CD4-positive, alpha-beta T cell (primary cell): ENCODE results near the gene DENND1A. TPM values are rescaled to one million over a fixed set of nuclear protein-coding genes. Genes with fewer than 3 reads are reported as not detected.
A peak's percentile ranks its signal among the peaks of the same experiment; 100 is the strongest.

Experiments used
- ATAC-seq: fragments of 200-7000 bp; cut with Tn5 transposase; one replicate; pipeline ENCODE4 v1.10.0; 2022; ENCODE audit warnings: mild to moderate bottlenecking; ENCODE audit not compliant: poor library complexity
- CTCF ChIA-PET: fragments of 350-600 bp; sonication (Branson Sonifier 250); formaldehyde crosslinking; loops from one replicate; lab custom pipeline; 2021; ENCODE audit warnings: antibody characterized with exemption, inconsistent platforms; lab: Charles Lee
- POLR2A ChIA-PET: fragments of 350-600 bp; sonication (Branson Sonifier 250); formaldehyde crosslinking; loops from one replicate; lab custom pipeline; 2021; ENCODE audit warnings: antibody characterized with exemption, inconsistent platforms; lab: Charles Lee
- DNase-seq, 14 experiments: peaks; one replicate each; pipeline ENCODE4 v3.0.0-alpha.2; 2013 to 2020; ENCODE audit warnings: mixed read lengths in 2 of 14
- H3K27ac ChIP-seq, 2 donors: one replicate each; pipeline versions ENCODE4 v1.5.1 to v1.7.0; 2013; ENCODE audit warnings: low read length in 2 of 2, low read depth in 1 of 2, mild to moderate bottlenecking in 1 of 2
- H3K27me3 ChIP-seq, 2 experiments: 1 replicate in 1 of 2; 2 replicates in 1 of 2; pipeline versions ENCODE4 v1.6.1 to v1.7.0; 2013; ENCODE audit warnings: low read length in 2 of 2, control low read depth in 1 of 2, mild to moderate bottlenecking in 1 of 2, moderate library complexity in 1 of 2; ENCODE audit not compliant: insufficient read depth in 2 of 2, control insufficient read depth in 1 of 2
- H3K36me3 ChIP-seq: one replicate; pipeline ENCODE4 v1.6.1; 2013; ENCODE audit warnings: low read length, control low read depth; ENCODE audit not compliant: insufficient read depth
- H3K4me1 ChIP-seq: one replicate; pipeline ENCODE4 v1.6.1; 2013; ENCODE audit warnings: low read length, control low read depth; ENCODE audit not compliant: insufficient read depth
- H3K4me3 ChIP-seq: one replicate; pipeline ENCODE4 v1.5.1; 2013; ENCODE audit warnings: mild to moderate bottlenecking, low read length, moderate library complexity
- H3K9me3 ChIP-seq, 2 experiments: 1 replicate in 1 of 2; 2 replicates in 1 of 2; pipeline versions ENCODE4 v1.6.1 to v1.7.0; 2013; ENCODE audit warnings: low read length in 2 of 2, mild to moderate bottlenecking in 2 of 2, control low read depth in 1 of 2, moderate library complexity in 1 of 2; ENCODE audit not compliant: control insufficient read depth in 1 of 2, insufficient read depth in 1 of 2
- H3K27ac Mint-ChIP-seq: one replicate; pipeline ENCODE4 v1.8.0; 2020; ENCODE audit warnings: mixed read lengths
- H3K27me3 Mint-ChIP-seq: one replicate; pipeline ENCODE4 v1.8.0; 2021; ENCODE audit warnings: mixed read lengths
- H3K36me3 Mint-ChIP-seq: one replicate; pipeline ENCODE4 v1.8.0; 2021; ENCODE audit warnings: low read depth, mixed read lengths
- H3K4me1 Mint-ChIP-seq: one replicate; pipeline ENCODE4 v1.8.0; 2021; ENCODE audit warnings: low read depth, mixed read lengths
- H3K4me3 Mint-ChIP-seq: one replicate; pipeline ENCODE4 v1.8.0; 2020; ENCODE audit warnings: mild to moderate bottlenecking, mixed read lengths
- H3K9me3 Mint-ChIP-seq: one replicate; pipeline ENCODE4 v1.8.0; 2020; ENCODE audit warnings: mixed read lengths
- intact Hi-C, 2 experiments: fragments of 100-400 bp; cut with DNase I in 1 of 2; cut with micrococcal nuclease in 1 of 2; formaldehyde crosslinking; loops; one replicate each; pipeline versions ENCODE4 v1.15.1 to v1.9.0; 2023 to 2025; cut with DNase I, micrococcal nuclease
- total RNA-seq, 174 experiments: library from RNA in 2 of 174; stranded (reverse) in 2 of 174; gene quantifications; one replicate each; pipeline ENCODE4 v1.2.3 and lab custom pipeline; 2021 to 2026
- TF ChIP-seq, protein P1 (sequence below): fragments of 200-600 bp; IDR thresholded peaks from one replicate; pipeline ENCODE4 v1.8.0; 2022; ENCODE audit warnings: antibody characterized with exemption, mild to moderate bottlenecking

The DENND1A gene
- total RNA-seq, 2 experiments from 2014 or later = 20.0 to 20.6 TPM

DNA sequence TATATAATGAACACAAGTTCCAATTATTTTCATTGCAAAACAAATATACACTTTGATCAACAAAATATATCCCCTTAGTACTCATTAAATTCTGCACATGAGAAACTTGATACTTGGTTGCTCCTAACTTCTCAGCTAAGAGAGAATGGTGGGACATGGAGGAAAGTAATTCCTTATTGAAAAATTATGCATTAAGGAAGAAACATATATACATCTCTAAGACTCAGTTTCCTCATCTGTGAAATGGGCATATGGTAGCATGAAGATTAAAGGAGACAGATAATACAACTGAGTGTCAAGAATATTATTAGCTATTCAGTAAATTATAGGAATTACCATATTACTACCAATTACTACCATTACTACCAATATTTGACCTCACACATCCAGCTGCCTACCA, 488.2 kb downstream of the DENND1A start:
- no peak overlapping the region for H3K27ac Mint-ChIP-seq
- Histone ChIP-seq H3K27ac (no peak overlapping the region), H3K4me3 (no peak overlapping the region), H3K4me1 (no peaks in the 10 kb centered on the region), H3K27me3 (no peaks in the 10 kb centered on the region), H3K36me3 (peaks cover 12% of the 10 kb centered on the region), H3K9me3 (no peaks in the 10 kb centered on the region)
- no peaks in the 10 kb centered on the region for H3K4me1 Mint-ChIP-seq
- DNase-seq = no peak
- H3K9me3 Mint-ChIP-seq = no peaks in the 10 kb centered on the region
- TF ChIP-seq, protein P1, sequence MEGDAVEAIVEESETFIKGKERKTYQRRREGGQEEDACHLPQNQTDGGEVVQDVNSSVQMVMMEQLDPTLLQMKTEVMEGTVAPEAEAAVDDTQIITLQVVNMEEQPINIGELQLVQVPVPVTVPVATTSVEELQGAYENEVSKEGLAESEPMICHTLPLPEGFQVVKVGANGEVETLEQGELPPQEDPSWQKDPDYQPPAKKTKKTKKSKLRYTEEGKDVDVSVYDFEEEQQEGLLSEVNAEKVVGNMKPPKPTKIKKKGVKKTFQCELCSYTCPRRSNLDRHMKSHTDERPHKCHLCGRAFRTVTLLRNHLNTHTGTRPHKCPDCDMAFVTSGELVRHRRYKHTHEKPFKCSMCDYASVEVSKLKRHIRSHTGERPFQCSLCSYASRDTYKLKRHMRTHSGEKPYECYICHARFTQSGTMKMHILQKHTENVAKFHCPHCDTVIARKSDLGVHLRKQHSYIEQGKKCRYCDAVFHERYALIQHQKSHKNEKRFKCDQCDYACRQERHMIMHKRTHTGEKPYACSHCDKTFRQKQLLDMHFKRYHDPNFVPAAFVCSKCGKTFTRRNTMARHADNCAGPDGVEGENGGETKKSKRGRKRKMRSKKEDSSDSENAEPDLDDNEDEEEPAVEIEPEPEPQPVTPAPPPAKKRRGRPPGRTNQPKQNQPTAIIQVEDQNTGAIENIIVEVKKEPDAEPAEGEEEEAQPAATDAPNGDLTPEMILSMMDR = no peak
- H3K4me3 Mint-ChIP-seq = no peak overlapping the region
- no peak for ATAC-seq
- H3K36me3 Mint-ChIP-seq = peaks cover 62% of the 10 kb centered on the region
- intact Hi-C loops = no loop called here
- H3K27me3 Mint-ChIP-seq = no peaks in the 10 kb centered on the region
- CTCF ChIA-PET = no interaction called here
- POLR2A ChIA-PET = no interaction called here

DNA sequence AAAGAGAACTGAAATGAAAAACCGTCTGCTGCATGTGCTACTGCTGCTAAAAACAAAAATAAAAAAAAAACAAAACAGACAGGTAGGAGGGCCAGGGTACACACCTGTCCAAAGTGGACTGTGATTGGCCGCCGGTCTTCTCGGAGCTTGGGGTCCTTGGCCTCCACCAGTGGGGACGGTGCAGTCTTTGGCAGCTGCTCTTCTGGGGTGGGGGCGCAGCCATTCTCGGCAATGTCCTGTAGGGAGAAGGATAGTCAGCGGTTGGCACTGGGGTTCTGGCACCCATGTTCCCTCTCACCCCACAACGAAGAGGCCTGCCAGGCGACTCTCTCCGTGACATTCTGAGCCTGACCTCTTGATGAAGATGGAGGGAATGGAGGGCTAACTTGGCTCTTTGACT, 489.7 kb downstream of the DENND1A start:
- intact Hi-C loops = no loop called here
- Mint-ChIP-seq H3K36me3 (peaks cover 59% of the 10 kb centered on the region), H3K27ac (no peak overlapping the region), H3K27me3 (no peaks in the 10 kb centered on the region), H3K4me1 (no peaks in the 10 kb centered on the region), H3K9me3 (no peaks in the 10 kb centered on the region), H3K4me3 (no peak overlapping the region)
- ChIA-PET POLR2A (no interaction called here), CTCF (no interaction called here)
- H3K4me3 ChIP-seq = no peak overlapping the region
- H3K4me1 ChIP-seq = no peaks in the 10 kb centered on the region
- TF ChIP-seq, protein P1 = no peak
- H3K36me3 ChIP-seq = peaks cover 14% of the 10 kb centered on the region
- DNase-seq (peak in 1 of 14 experiments; percentile 12), ATAC-seq (no peak)
- no peaks in the 10 kb centered on the region for H3K27me3 ChIP-seq
- no peak overlapping the region for H3K27ac ChIP-seq
- no peaks in the 10 kb centered on the region for H3K9me3 ChIP-seq

DNA sequence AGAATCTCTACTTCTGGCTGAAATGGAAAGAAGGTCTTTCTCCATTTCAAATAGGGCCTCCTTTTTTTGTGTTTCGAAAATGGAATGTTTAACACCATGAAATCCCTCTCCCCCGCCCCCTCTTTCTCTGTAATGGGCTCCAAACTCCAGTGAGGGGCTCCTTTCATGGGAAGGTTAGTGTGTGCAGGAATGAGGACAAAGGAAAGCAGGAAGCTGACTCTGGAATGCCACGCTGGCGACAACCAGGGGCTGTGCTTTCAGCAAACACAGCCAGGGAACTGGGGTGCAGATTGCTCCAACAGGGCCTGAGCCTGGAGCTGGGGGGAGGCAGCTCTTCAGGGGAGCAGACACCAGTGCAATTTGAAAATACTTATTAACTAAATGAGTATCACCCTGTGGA, 491.1 kb downstream of the DENND1A start:
- ATAC-seq (no peak), DNase-seq (no peak)
- ChIA-PET CTCF (no interaction called here), POLR2A (no interaction called here)
- TF ChIP-seq, protein P1 = no peak
- Histone ChIP-seq H3K27me3 (no peaks in the 10 kb centered on the region), H3K4me1 (no peaks in the 10 kb centered on the region), H3K9me3 (no peaks in the 10 kb centered on the region), H3K36me3 (peaks cover 14% of the 10 kb centered on the region), H3K27ac (no peak overlapping the region), H3K4me3 (no peak overlapping the region)
- Mint-ChIP-seq H3K9me3 (no peaks in the 10 kb centered on the region), H3K4me1 (no peaks in the 10 kb centered on the region), H3K27me3 (no peaks in the 10 kb centered on the region), H3K27ac (no peak overlapping the region), H3K36me3 (peaks cover 74% of the 10 kb centered on the region), H3K4me3 (no peak overlapping the region)
- intact Hi-C loops = no loop called here
